Osteocyte (in vitro differentiated cells): Measurements from ENCODE around the gene TRIO. TPM values are rescaled to one million over a fixed set of nuclear protein-coding genes. Genes with fewer than 3 reads are reported as not detected.

Experiments
- DNase-seq: peaks from one replicate; pipeline ENCODE4 v3.0.0; 2021; ENCODE audit warnings: mixed read lengths; ENCODE audit not compliant: unreplicated experiment; ENCODE audit errors: extremely low spot score
- H3K27ac Mint-ChIP-seq: one replicate; pipeline ENCODE4 v1.8.0; 2021; ENCODE audit warnings: mild to moderate bottlenecking, mixed read lengths; ENCODE audit not compliant: unreplicated experiment
- H3K27me3 Mint-ChIP-seq: one replicate; pipeline ENCODE4 v1.8.0; 2021; ENCODE audit warnings: mixed read lengths; ENCODE audit not compliant: unreplicated experiment
- H3K36me3 Mint-ChIP-seq: one replicate; pipeline ENCODE4 v1.8.0; 2021; ENCODE audit warnings: mixed read lengths; ENCODE audit not compliant: unreplicated experiment
- H3K4me1 Mint-ChIP-seq: one replicate; pipeline ENCODE4 v1.8.0; 2021; ENCODE audit warnings: mixed read lengths; ENCODE audit not compliant: unreplicated experiment
- H3K4me3 Mint-ChIP-seq: one replicate; pipeline ENCODE4 v1.8.0; 2021; ENCODE audit warnings: mild to moderate bottlenecking, moderate library complexity, mixed read lengths; ENCODE audit not compliant: unreplicated experiment
- H3K9me3 Mint-ChIP-seq: one replicate; pipeline ENCODE4 v1.8.0; 2021; ENCODE audit warnings: mixed read lengths; ENCODE audit not compliant: unreplicated experiment
- total RNA-seq: library from RNA; stranded (reverse); gene quantifications from 2 replicates; pipeline ENCODE4 v1.2.1, GENCODE V29; 2021
- TF ChIP-seq, protein P1 (sequence below): fragments of 200-600 bp; sonication (generic); IDR thresholded peaks from 2 replicates; pipeline ENCODE4 v1.5.0; 2021; ENCODE audit warnings: antibody characterized with exemption, mild to moderate bottlenecking, moderate library complexity

The TRIO gene
- total RNA-seq, 1 donor from 2014 or later = 336 TPM

DNA sequence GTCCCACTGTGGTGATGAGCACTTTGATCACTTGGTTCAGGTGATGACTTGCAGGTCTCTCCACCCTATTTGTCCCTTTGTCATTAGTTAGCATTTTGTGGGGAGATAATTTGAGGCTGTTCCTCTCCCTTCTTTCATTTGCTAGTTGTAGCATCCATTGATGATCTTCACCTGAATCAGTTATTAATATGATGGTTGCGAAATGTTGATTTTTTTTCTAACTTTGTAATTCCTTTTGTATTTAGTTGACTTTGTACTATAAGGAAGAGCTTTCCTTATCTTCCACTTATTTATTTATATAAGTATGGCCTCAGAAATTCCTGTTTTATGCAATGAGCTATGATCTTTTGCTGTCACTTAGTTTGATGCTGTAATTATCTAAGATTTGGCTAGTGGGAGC lies 12.6 kb downstream of the TRIO start:
- TF ChIP-seq, protein P1, sequence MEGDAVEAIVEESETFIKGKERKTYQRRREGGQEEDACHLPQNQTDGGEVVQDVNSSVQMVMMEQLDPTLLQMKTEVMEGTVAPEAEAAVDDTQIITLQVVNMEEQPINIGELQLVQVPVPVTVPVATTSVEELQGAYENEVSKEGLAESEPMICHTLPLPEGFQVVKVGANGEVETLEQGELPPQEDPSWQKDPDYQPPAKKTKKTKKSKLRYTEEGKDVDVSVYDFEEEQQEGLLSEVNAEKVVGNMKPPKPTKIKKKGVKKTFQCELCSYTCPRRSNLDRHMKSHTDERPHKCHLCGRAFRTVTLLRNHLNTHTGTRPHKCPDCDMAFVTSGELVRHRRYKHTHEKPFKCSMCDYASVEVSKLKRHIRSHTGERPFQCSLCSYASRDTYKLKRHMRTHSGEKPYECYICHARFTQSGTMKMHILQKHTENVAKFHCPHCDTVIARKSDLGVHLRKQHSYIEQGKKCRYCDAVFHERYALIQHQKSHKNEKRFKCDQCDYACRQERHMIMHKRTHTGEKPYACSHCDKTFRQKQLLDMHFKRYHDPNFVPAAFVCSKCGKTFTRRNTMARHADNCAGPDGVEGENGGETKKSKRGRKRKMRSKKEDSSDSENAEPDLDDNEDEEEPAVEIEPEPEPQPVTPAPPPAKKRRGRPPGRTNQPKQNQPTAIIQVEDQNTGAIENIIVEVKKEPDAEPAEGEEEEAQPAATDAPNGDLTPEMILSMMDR = no peak
- no peaks in the 10 kb centered on the region for H3K36me3 Mint-ChIP-seq
- no peaks in the 10 kb centered on the region for H3K27me3 Mint-ChIP-seq
- H3K4me1 Mint-ChIP-seq = peaks cover 39% of the 10 kb centered on the region
- DNase-seq = no peak
- no peaks in the 10 kb centered on the region for H3K9me3 Mint-ChIP-seq
- H3K4me3 Mint-ChIP-seq = no peak overlapping the region
- H3K27ac Mint-ChIP-seq = no peak overlapping the region

DNA sequence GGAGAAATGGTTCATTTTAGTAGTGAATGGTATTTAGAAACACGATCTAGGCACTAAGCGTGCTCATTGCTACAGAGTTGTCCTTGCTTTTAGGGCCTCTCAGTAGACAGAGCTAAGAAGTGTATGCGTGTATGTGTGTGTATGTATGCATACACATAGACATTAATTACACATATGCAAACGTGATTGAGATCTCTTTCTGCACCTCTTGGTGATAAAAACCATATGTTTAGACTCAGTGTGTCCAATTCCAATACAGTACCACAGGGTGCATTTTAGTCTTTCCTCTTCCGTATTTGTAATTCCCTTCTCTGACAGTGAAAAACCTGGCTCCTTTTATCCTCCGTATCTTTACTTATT lies 13.1 kb downstream of the TRIO start:
- TF ChIP-seq, protein P1 = no peak
- no peaks in the 10 kb centered on the region for H3K27me3 Mint-ChIP-seq
- DNase-seq = no peak
- no peak overlapping the region for H3K4me3 Mint-ChIP-seq
- H3K27ac Mint-ChIP-seq = no peak overlapping the region
- peaks cover 40% of the 10 kb centered on the region for H3K4me1 Mint-ChIP-seq
- no peaks in the 10 kb centered on the region for H3K36me3 Mint-ChIP-seq
- no peaks in the 10 kb centered on the region for H3K9me3 Mint-ChIP-seq

DNA sequence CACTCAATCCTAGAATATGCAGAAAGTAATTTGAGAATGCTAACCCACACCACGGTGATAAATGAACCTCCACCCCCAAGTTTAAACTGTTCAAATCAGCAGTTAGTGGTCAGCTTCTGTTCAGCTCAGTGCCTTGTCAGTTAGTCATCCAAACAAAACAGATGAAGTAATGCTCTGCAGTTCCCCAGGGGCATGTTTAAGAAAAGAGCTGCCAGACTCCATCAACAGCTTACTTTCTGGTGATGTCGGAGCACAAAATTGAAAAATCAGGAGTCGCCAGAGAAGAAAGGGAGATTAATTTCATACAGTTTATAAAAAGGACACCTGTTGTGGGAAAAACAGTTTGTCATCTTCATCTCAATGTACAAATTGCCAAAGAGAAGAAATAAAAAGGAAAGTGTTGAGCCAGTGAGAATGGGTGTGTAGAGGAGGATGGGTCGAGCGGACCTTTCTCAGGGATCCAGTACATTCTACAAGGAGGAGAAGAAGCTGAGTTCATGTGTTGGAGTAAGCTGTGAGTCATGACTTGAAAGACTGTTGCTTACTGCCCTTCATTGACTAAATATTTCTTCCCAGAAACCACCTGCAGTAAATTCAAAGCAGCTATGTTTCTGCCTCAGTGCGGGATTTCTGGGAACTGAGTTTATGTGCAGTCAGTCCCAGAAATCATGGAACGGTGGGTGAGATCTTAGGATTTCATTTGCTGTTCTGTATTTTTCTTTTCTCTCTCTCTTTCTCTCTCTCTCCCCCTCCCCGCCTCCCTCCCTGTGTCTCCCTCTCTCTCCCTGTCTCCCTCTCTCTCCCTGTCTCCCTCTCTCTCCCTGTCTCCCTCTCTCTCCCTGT lies 13.7 kb downstream of the TRIO start:
- DNase-seq = no peak
- no peak overlapping the region for H3K4me3 Mint-ChIP-seq
- H3K27ac Mint-ChIP-seq = no peak overlapping the region
- no peaks in the 10 kb centered on the region for H3K9me3 Mint-ChIP-seq
- TF ChIP-seq, protein P1 = no peak
- H3K36me3 Mint-ChIP-seq = no peaks in the 10 kb centered on the region
- H3K27me3 Mint-ChIP-seq = no peaks in the 10 kb centered on the region
- H3K4me1 Mint-ChIP-seq = peaks cover 41% of the 10 kb centered on the region

DNA sequence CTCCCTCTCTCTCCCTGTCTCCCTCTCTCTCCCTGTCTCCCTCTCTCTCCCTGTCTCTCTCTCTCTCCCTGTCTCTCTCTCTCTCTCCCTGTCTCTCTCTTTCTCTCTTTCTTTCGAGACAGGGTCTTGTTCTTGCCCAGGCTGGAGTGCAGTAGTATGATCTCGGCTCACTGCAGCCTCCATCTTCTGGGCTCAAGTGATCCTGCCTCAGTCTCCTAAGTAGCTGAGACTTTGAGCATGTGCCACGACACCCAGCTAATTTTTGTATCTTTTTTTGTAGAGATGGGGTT lies 14.3 kb downstream of the TRIO start:
- Mint-ChIP-seq H3K4me3 (no peak overlapping the region), H3K27ac (no peak overlapping the region)

DNA sequence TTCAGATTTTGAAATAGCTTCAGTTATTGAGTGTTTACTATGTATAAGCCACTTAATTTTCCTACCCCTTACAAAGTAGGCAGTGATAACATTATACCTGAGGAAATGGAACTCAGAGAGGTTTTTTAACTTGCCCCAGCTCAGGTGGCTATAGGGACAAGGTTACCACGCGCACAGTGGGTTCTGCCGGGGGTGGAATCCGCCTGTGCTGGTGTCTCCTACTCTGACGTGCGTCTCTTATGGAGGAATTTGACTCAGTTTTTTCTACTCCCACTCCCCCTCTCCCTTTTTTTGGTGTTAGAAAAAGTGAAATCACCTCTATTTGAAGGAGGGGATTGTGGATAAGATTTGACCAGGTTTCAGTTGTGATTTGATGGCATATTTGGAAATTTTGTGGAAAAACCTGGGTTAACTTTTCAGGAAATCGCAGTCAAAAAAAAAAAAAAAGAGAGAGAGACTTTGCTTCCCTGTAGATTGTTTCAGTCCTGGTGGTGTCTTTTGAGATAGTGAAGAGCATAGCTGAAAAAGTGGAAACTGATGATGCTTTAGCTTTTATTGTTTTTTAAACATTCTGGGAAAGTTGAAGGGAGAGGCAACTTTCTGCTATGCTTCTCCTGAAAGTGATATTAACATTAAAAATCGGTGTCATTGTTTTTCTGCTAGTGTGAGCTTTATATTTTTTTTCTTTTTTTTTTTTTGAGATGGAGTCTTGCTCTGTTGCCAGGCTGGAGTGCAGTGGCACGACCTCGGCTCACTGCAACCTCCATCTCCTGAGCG lies 15.9 kb downstream of the TRIO start:
- Mint-ChIP-seq H3K9me3 (peaks cover 8% of the 10 kb centered on the region), H3K4me1 (peaks cover 54% of the 10 kb centered on the region), H3K27ac (peak overlapping the region; percentile 81), H3K4me3 (no peak overlapping the region), H3K36me3 (peaks cover 2% of the 10 kb centered on the region), H3K27me3 (no peaks in the 10 kb centered on the region)
- TF ChIP-seq, protein P1 = no peak
- DNase-seq = no peak

More for the DNA sequence above, 14.3 kb downstream of the TRIO start:
- no peaks in the 10 kb centered on the region for H3K27me3 Mint-ChIP-seq
- TF ChIP-seq, protein P1 = no peak
- no peaks in the 10 kb centered on the region for H3K36me3 Mint-ChIP-seq
- DNase-seq = no peak
- H3K9me3 Mint-ChIP-seq = no peaks in the 10 kb centered on the region
- H3K4me1 Mint-ChIP-seq = peaks cover 45% of the 10 kb centered on the region
